NCI-H82 treated with DMSO at 0.1 percent for 48 hours (cell line): ENCODE data around the gene MAPK13.
"Not testable (repeated sequence)": the region's sequence is repeated elsewhere in the genome, so short reads cannot be mapped to it uniquely, and the experiment has no call there.

Experiments used
- DNase-seq: peaks from one replicate; lab custom pipeline; 2025; ENCODE audit not compliant: unreplicated experiment; lab: John Stamatoyannopoulos, UW

Gene MAPK13

DNA sequence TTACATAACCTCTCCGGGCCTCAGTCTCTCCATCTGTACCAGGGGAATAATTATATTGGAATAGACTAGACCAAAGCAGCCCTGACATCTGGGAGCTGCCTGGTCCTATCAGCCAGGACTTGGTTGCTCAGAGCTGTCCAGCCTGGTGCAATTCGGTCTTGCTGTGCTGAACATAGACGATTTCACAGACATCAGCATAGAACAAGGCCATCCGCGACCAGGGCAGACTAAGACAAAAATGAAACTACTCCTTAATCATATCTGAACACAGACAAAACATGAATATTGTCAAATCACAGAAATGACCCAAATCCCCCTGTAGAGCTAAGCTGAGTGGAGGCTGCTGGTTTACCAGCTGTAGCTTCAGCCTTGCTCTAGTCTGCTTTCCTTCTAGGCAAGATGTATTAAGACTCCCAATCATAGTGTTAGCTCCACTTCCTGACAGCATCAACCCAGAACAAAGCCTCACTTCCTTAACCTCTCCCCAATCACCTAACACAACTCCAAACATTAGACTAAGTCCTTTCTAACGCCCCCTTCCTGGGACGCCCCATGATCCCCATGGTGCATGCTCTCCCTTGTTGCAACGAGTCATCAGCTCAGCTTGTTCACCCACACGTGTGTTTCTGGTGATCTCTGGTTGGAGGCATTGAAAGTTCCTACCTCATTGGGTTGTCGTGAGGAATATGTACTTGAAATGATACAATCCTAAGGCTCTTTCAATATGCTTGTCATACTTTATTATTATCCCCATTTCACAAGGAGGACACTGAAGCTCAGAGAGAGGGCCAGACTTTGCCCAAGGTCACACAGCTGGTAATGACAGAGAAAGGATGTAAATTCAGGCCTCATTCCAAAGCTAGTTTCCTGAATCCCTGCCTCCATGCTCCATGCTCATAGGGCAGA lies 3.5 kb upstream of the MAPK13 start:
- no peak for DNase-seq

DNA sequence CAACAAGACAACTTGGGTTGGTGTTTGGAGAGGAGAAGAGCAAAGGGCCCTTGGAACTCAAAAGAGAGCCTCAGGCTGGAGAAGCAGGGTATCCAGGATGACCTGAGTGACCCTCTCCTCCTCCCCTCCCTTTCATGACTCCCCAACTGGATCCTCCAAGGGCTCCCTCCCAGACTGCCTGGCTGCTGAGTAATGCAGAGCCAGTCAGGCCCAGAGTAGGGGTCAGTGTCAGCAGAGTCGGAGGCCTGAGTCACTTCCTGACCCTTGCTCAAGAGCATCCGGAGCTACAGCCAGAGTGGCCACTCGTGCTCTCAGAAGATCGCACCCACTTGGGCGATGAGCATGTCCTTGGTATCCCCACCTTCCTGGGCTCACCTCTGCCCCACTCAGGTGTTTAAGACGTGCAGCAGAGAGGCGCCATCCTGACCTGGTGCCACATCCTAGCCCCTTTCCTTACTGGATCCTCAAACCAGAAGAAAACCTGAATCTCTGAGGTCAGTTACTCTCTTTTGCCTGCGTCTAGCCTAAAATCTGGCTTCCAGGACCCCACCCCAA lies 2.8 kb upstream of the MAPK13 start:
- no peak for DNase-seq

DNA sequence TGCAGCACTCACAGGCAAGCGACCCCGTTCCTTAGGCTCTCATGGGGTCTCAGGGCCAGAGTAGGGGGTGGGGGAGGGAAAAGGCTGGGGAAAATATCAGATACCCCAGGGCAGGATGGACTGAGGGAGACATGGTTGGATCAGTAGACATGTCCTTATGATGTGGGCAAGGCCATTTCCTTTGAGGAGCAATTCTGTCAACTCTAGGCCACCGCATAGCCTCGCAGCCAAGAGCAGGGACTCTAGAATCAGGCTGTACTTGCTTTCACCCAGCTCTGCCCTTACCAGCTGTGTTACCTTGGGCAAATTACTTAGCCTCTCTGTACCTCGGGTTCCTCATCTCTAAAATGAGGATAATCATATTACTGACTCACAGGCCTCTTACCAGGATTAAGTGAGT lies 2.2 kb upstream of the MAPK13 start:
- no peak for DNase-seq

DNA sequence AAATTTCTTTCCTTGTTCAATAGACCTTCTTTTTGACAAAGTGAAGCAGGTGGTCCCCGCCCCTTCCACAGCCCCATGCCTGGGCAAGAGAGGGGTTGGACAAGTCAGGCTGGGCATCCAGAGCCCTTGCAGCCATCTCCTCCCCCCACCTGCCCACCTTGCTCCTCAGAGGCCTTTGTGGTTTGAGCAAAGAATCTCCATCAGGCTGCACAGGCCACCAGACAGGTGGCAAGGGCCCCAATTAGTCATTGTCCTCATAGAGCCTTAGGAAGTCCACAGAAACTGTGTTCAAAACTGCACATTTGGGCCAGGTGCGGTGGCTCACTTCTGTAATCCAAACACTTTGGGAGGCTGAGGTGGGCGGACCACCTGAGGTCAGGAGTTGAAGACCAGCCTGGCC lies 1.5 kb upstream of the MAPK13 start:
- no peak for DNase-seq

DNA sequence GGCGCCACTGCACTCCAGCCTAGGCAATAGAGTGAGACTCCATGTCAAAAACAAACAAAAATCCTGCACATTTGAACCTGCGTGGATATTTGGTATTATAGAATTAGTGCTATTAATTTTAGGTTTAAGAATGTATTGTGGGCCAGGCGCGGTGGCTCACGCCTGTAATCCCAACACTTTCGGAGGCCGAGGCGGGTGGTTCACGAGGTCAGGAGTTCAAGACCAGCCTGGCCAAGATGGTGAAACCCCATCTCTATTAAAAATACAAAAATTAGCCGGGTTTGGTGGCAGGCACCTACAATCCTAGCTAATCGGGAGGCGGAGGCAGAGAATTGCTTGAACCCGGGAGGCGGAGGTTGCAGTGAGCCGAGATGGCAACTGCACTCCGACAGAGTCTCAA lies 979 bp upstream of the MAPK13 start:
- DNase-seq: not testable (repeated sequence)

DNA sequence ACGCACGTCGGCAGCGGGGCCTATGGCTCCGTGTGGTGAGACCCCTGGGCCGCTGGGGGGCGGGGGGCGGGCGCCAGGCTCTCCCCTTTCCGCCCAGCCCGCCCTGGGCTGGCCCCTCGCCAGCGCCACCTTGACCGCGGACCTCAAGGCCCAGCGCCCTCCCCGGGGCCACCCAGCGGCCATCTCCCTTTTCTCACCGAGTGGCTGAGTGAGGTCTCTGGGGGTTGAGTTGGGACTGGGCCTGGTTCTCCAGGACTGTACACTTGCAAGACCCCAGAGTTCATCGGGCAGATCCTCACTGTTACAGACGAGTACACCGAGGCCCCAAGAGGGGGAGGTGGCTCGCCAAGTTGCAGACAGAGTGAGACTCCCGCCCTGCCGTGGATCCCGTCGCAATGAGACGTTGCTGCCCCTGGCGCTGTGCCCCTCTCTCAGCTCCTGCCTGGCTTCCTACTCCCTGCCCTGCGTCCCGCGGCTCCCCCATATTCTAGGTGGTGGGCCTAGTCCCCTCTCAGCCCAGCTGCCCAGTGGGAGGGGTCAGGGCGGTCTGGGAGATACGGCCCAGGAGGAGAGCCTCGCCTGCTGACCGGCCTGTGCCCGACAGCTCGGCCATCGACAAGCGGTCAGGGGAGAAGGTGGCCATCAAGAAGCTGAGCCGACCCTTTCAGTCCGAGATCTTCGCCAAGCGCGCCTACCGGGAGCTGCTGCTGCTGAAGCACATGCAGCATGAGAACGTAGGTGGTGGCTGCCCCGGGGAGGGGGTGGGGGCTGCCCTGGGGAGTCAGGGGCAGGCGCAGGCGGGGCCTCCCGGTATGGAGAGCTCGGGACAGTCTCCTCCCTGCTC lies 576 bp downstream of the MAPK13 start:
- DNase-seq: no peak

DNA sequence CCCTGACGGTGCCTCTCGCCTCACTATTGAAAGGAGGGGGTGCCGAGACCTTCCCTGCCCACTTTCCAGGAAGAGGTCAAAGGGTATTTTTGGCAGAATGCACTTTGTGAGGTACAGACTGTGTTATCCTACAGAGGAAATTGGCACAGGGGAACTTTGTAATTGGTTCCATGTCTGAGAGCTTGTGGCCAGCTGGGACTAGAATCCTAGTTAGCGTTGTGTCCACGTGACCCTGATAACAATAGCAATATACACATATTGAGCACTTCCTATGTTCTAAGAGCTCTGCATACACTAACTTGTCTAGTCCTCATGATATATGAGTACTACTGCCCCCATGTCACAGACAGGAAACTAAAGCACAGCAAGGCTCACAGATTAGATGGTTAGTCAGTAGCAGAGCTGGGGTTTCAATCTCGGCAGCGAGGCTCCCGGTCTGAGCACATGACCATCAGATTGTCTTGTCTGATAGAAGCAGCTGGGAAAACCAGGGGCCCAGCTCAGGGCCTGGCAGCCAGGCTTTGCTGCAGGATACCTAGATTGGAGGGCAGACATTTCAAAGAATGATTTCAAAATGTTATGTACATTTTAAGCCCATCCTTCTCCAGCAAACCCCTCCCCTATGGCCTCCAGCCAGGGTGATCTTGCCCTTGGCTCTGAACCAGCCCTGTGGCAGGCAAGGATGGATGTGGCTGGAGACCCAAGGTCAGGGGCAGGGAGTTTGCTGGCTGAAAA lies 1.4 kb downstream of the MAPK13 start:
- no peak for DNase-seq

DNA sequence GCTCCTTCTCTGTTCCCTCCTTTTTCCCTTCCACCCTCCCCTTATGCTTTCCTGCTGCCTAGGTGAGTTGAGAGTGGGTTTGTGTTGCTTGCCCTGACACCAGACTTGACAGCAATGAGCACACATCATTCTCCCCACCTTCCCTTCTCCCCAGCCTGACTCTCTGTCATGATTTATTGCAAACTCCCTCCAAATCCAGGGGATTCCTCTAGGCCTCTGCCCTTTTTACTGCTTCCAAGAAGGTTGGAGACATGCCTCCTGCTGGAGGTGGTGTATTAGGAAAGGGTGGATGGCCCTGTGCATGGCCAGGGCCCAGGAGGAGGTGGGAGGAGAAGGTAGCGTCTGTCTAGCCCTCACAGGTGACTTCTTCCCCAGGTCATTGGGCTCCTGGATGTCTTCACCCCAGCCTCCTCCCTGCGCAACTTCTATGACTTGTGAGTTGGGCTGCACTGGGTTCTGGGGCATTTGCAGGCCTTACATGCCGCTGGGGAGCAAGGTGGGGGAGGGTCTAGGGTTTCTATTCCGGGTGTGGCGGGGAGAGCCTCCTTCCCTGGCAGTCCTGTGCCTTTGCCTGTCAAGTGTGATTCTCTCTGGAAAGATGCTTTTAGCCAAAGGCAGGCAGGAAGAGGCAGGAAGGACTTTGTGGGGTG lies 2.1 kb downstream of the MAPK13 start:
- DNase-seq: no peak

DNA sequence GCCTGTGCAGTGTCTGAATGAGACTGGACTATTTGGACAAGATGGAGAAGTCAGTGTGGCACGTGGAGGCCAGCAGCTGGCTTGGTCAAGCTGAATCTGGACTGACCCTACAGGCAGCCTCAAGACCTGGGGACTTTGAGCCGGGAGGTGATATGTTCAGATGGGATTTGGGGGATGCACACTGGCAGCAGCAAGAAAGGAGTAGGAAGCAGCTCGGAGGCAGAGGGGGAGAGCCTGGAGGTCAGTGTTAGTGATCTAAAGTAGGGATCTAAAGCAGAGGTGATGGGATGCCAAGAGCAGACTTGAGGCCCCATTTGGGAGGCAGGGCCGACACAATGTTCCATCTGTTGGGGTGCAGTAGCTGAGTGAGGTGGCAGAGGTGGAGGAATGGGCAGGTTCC lies 2.8 kb downstream of the MAPK13 start:
- DNase-seq: no peak

DNA sequence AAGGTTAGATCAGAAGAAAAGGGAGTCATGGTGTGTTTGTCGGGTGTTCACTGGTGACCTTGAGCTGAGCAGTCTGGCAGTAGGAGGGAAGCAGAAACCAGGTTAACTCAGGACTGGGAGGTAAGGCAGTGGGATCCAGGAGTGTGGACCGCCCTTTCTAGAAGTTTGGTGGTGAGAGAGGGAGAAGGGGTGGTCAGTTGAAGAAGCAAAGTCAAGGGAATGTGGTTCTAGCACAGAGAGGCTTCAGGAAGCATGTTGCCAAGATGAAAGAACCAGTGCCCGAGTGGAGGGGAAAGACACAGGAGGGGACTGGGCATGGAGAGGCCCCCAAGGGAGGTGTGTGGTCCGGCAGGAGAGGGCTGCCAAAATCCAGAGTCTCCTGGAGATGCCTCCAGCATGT lies 3.6 kb downstream of the MAPK13 start:
- DNase-seq: no peak

DNA sequence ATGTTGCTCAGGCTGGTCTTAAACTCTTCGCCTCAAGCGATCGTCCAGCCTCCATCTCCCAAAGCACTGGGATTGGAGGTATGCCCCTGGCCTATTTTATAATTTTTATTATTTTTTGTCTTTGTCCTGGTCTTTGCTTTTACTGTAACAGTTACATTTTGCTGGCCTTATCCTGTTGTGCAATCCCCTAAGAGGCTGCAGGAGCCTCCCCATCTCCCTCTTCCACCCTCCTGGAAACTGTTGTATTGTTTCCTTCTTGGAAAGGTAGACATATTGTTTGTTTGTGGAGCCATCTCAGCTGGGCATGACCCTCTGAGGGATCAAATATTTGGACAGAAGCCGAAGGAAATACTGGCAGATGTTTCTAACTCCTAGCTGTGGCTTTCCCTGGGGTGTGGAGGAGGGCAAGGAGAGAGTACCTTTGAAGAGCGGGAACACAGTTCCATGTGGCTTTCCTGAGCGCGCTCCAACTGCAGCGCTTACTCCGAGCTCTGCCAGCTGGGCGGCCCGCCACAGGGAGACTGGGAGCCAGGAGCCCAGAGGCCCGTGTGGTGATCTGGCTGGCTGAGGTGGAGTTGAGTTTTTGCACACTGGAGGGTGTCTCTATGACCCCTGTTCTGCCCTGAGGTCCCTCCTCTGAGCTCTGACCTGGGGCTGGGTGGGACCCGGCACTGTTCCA lies 4.9 kb downstream of the MAPK13 start:
- DNase-seq: no peak

DNA sequence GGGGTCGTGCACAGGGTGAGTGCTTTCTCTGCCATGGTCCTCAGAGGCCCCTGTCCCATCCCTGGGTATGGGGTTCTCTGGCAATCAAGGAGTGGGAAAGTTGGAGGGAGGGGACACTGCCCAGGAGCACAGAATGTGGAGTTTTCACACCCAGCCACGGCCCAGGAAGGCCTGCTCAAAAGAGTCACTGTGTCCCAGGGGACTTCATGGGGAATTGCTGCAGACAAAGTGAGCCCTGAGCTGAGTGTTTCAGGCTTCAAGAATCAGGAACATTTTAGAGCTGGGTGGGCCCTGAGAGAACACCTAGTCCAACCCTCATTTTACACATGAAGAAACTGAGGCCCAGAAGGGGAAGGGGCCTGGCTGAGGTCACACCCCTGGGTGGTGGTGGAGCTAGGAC lies 5.7 kb downstream of the MAPK13 start:
- DNase-seq: no peak

DNA sequence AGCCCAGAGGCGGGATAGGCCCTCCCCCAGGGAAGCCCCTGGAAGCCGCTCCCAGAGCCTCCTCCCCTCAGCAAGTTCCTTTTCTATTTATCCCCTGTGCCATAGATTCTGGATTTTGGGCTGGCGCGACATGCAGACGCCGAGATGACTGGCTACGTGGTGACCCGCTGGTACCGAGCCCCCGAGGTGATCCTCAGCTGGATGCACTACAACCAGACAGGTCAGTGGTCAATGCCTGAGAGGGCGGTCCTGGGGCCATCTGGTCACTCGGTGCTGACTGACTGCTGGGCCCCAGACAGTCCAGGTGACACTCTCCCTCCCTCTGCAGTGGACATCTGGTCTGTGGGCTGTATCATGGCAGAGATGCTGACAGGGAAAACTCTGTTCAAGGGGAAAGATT lies 6.2 kb downstream of the MAPK13 start:
- DNase-seq: no peak

DNA sequence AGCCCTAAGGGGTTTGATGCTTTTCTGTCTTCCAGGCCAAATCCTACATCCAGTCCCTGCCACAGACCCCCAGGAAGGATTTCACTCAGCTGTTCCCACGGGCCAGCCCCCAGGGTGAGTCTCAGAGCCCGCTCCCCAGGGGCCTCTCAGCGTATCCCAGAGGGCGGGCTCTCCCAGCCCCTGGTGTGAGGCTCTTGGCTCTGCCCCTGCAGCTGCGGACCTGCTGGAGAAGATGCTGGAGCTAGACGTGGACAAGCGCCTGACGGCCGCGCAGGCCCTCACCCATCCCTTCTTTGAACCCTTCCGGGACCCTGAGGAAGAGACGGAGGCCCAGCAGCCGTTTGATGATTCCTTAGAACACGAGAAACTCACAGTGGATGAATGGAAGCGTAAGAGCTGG lies 8.4 kb downstream of the MAPK13 start:
- no peak for DNase-seq

DNA sequence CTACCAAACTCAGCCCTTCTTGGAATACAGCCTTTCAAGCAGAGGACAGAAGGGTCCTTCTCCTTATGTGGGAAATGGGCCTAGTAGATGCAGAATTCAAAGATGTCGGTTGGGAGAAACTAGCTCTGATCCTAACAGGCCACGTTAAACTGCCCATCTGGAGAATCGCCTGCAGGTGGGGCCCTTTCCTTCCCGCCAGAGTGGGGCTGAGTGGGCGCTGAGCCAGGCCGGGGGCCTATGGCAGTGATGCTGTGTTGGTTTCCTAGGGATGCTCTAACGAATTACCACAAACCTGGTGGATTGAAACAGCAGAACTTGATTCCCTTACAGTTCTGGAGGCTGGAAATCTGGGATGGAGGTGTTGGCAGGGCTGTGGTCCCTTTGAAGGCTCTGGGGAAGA lies 9.1 kb downstream of the MAPK13 start:
- peak; percentile 87 for DNase-seq

DNA sequence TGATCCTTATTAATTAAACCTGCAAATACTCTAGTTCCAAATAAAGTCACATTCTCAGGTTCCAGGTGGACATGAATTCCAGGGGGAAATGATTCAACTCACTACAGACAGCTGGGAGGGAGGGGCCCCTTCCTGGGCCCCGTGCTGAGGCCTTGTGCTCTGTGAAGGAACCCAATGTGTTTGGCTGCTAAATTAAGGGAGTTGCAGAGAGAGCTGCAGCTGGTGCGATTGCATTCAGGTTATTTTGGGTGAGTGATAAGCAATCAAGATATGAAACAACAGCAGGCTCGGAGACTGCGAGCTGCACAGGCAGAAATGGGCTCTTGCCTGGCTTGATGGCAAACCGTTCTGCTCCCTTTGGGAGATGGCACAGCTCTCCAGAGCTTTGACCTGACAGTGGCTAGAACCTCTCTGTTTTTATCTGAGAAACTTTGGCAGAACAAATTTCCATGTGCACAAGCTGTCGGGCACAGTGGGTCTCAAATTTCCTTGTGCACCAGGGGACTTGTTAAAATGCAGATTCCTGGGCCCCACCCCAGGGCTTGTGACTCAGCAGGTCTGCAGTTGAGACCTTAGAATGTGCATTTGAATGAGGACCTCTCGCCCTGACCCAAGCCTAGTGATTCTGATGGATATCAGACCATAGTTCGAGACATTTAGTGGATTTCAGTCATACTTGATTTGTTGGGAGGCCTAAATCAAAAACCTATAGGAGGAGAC lies 9.8 kb downstream of the MAPK13 start:
- DNase-seq: no peak

DNA sequence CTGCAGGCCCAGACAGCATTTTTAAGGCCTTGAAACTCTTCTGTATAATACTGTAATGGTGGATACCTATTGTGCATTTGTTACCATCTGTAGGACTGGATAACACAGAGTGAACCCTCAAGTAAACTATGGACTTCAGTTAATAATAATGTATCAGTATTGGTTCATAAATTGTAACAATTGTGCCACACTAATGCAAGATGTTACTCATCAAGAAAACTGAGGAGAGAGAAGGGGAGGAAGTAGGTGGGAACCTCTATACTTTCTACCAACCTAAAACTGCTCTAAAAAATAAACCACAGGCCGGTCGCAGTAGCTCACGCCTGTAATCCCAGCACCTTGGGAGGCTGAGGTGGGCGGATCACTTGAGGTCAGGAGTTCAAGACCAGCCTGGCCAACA lies 10.8 kb downstream of the MAPK13 start:
- DNase-seq: no peak

DNA sequence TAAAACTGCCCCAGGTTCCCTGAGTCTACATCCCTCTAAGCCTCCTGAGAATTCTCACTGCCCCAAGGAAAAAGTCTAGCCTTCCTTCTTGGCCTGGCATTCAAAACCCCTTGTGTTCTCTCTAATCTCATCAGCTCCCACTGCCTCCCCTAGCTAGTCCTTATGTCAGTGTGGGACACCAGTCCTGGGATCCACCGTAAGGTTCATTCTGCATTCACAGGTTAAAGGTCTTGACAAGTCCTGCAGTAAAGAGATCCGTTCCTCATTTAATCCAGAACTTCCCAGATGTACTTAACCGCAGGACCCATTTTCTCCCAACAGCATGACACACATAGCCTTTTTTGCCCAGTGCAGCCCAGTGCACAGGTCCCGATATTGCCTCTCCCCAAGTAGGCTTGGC lies 11.6 kb downstream of the MAPK13 start:
- DNase-seq: no peak

DNA sequence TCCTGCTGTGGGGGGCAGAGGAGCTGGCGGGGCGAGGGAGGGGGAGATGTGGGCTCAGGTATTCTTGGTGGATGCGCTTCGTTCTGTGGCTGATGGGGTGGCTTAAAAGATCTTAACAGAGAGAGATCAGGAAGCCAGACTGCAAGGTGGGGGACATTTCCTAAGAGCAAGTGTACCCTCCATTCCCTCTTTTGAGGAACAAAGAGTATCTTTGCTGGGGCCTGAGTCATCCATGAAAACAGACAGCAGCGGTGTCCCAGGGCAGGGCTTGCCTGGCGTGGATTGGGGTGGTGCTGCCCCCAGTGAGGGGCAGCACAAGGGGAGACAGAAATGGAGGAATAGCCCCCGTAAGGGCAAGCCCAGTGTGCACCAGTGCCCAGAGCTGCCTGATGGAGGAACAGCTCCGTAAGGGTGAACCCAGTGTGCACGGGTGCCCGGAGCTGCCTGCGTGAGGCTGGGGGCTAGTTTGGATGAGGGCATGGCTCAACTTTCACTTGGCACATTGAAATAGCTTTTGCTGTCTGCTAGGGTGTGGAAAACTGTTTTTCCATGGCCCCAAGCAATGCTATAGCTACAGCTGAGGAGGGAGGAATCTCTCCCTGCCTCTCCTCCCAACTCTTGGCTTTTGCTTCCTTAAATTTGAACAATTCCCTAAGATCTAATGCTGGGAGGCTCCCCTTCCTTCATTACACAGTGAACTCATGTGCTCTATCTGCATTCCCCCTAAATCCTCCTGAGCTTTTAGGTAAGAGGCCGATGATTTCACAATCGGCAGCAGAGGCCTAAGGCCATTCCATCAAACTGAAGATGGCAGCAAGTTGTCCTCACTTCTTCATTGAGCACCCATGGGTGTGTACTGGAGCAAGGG lies 12.9 kb downstream of the MAPK13 start:
- DNase-seq: no peak
